Small intestine (tissue), 16 donors: ENCODE results near the gene SPEF1. TPM values are rescaled to one million over a fixed set of nuclear protein-coding genes. Genes with fewer than 3 reads are reported as not detected.
A peak's percentile ranks its signal among the peaks of the same experiment; 100 is the strongest.
"Not testable (repeated sequence)": the region's sequence is repeated elsewhere in the genome, so short reads cannot be mapped to it uniquely, and the experiment has no call there.

ENCODE experiments used
- DNase-seq, 2 donors: peaks; one replicate each; pipeline versions ENCODE4 v3.0.0 to v3.0.0-alpha.2; 2013
- FAIRE-seq: peaks from 2 replicates; lab custom pipeline; 2012; peaks lifted over from hg19 to GRCh38; lab: Jason Lieb, UNC
- H3K27ac ChIP-seq, 3 donors: one replicate each; pipeline ENCODE4 v1.5.1; 2013; ENCODE audit warnings: low read length in 2 of 3, mild to moderate bottlenecking in 2 of 3, control low read depth in 1 of 3, inconsistent platforms in 1 of 3, low read depth in 1 of 3, moderate library complexity in 1 of 3
- H3K27me3 ChIP-seq, 3 donors: one replicate each; pipeline ENCODE4 v1.6.1; 2013; ENCODE audit warnings: low read length in 3 of 3, inconsistent platforms in 1 of 3; ENCODE audit not compliant: control insufficient read depth in 3 of 3, insufficient read depth in 3 of 3
- H3K36me3 ChIP-seq, 3 donors: one replicate each; pipeline ENCODE4 v1.6.1; 2013; ENCODE audit warnings: low read length in 3 of 3, inconsistent platforms in 1 of 3, low read depth in 1 of 3, mild to moderate bottlenecking in 1 of 3, moderate library complexity in 1 of 3; ENCODE audit not compliant: control insufficient read depth in 3 of 3, insufficient read depth in 2 of 3
- H3K4me1 ChIP-seq, 3 donors: one replicate each; pipeline ENCODE4 v1.6.1; 2013; ENCODE audit warnings: low read length in 2 of 3, inconsistent platforms in 1 of 3, low read depth in 1 of 3, mild to moderate bottlenecking in 1 of 3, moderate library complexity in 1 of 3; ENCODE audit not compliant: control insufficient read depth in 3 of 3, insufficient read depth in 2 of 3
- H3K4me3 ChIP-seq, 3 donors: one replicate each; pipeline ENCODE4 v1.5.1; 2013; ENCODE audit warnings: low read length in 3 of 3, control low read depth in 1 of 3, inconsistent platforms in 1 of 3, low read depth in 1 of 3, mild to moderate bottlenecking in 1 of 3, moderate library complexity in 1 of 3
- H3K9me3 ChIP-seq, 2 donors: one replicate each; pipeline ENCODE4 v1.6.1; 2013; ENCODE audit warnings: low read depth in 1 of 2, low read length in 1 of 2; ENCODE audit not compliant: control insufficient read depth in 2 of 2, insufficient read depth in 1 of 2
- WGBS, 3 donors: extraction: QIAGEN DNeasy Blood & Tissue Kit; methylation state at CpG; one replicate each; pipeline ENCODE4 v1.1.7; 2013; 5-methylcytosine and 5-hydroxymethylcytosine counted together
- long read RNA-seq, 10 donors: transcript quantifications; one replicate each; lab custom pipeline, GENCODE V29; 2026
- polyA plus RNA-seq, 4 donors: library from polyadenylated mRNA; stranded (reverse) in 3 of 4; unstranded in 1 of 4; fragments of 200-250 nt in 3 of 4; fragments of 120-200 nt in 1 of 4; gene quantifications; one replicate each; pipeline versions ENCODE4 v1.2.1 to v1.2.3, GENCODE V29; 2013
- donor health status: healthy with polysubstance abuse.
- donor health status: control.
- donor health status: control.
- donor health status: Bipolar disorder and iron deficiency.
- donor health status: healthy.

The SPEF1 gene, protein sequence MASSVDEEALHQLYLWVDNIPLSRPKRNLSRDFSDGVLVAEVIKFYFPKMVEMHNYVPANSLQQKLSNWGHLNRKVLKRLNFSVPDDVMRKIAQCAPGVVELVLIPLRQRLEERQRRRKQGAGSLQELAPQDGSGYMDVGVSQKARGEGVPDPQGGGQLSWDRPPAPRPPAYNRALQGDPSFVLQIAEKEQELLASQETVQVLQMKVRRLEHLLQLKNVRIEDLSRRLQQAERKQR
- polyA plus RNA-seq = under 1 TPM in 2 of 4 donors, not detected in 2; 0.03 to 0.06 TPM
- long read RNA-seq, donor 1 = 0 reads
- long read RNA-seq, donor 2 = 0 reads
- long read RNA-seq, donor 3 = 0 reads
- long read RNA-seq, donor 4 = 0 reads
- long read RNA-seq, donor 5 = 0 reads
- long read RNA-seq, donor 6 = 0 reads
- long read RNA-seq, donor 7 = 0 reads
- long read RNA-seq, donor 8 = 0 reads
- long read RNA-seq, donor 9 = 0 reads
- long read RNA-seq, donor 10 = 0 reads

DNA sequence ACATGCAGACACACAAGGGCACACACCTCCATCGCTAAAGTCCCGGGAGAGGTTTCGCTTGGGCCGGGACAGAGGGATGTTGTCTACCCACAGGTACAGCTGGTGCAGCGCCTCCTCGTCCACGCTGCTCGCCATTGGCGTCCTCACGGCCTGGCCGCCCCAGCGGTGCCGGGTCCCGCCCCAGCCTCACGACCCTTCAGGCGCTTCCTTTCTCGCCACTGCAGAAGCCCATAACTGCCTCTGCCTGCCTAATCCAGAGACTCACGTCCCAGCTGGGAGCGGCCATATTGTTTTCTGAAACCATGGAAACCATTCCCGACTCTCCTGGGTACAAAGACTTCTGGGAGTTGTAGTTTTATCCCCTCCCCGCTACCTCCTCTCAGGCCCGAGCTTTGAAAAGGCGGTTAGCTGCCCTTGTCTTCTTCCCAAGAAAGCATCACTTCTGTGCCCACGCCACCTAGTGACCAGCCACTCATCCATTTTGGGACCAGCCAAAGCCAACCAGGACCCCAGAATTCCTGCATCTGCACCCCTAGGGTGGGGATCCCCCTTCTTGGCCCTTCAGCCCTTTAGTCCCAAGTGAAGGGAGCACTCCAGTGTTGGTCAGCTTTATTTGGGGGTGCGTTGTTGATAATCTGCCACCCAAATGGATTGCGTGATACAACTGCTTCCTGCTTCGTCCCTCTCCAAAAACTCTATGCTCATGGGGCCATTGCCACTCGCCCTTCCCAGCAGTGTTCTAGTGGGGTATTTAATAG, at the start of gene SPEF1:
TSS of gene SPEF1 (minus strand) at position 296 of the 758 bp plus-strand sequence. CDS start at position 135, 161 bp downstream.
- Histone ChIP-seq H3K27ac (peak within 1 kb of the TSS in 1 of 3 donors; percentile 9), H3K36me3 (peaks cover 0 to 35% (median 2%) of the 10 kb centered on the region in 3 donors), H3K4me3 (peak within 1 kb of the TSS in 2 of 3 donors; percentile 40 to 49), H3K9me3 (peaks cover 0 to 6% of the 10 kb centered on the region in 2 donors), H3K27me3 (peaks cover 0 to 32% (median 0%) of the 10 kb centered on the region in 3 donors), H3K4me1 (peaks cover 4 to 67% (median 15%) of the 10 kb centered on the region in 3 donors)
- DNase-seq = peak; percentile 90 to 92
- WGBS, 3 donors = 16 to 17% (median 16%) methylated on average over 28 of the region's 28 CpGs
- FAIRE-seq = no peak

GRCh38 chr20:3829891-3830290, 48.6 kb upstream of the SPEF1 start:
- H3K27me3 ChIP-seq, H3K4me3 ChIP-seq, DNase-seq, FAIRE-seq, H3K9me3 ChIP-seq, H3K27ac ChIP-seq, H3K4me1 ChIP-seq: not testable (repeated sequence)
- peaks cover 0 to 30% (median 0%) of the 10 kb centered on the region in 3 donors for H3K36me3 ChIP-seq
- 95 to 99% (median 97%) methylated on average over 4 to 5 of the region's 5 CpGs for WGBS, 3 donors

GRCh38 chr20:3828798-3829197, 47.5 kb upstream of the SPEF1 start:
- Histone ChIP-seq H3K36me3 (peaks cover 0 to 41% (median 7%) of the 10 kb centered on the region in 3 donors), H3K27ac (no peak overlapping the region), H3K27me3 (no peaks in the 10 kb centered on the region), H3K4me3 (no peak overlapping the region), H3K9me3 (no peaks in the 10 kb centered on the region), H3K4me1 (no peaks in the 10 kb centered on the region)
- DNase-seq (no peak), FAIRE-seq (no peak)
- 83 to 100% (median 93%) methylated on average over 3 of the region's 3 CpGs for WGBS, 3 donors

GRCh38 chr20:3826420-3826819, 45.2 kb upstream of the SPEF1 start:
- H3K36me3 ChIP-seq = peaks cover 6 to 54% (median 16%) of the 10 kb centered on the region in 3 donors
- 73 to 90% (median 78%) methylated on average over 4 of the region's 4 CpGs for WGBS, 3 donors
- H3K27ac ChIP-seq = no peak overlapping the region
- FAIRE-seq (no peak), DNase-seq (no peak)
- no peak overlapping the region for H3K4me3 ChIP-seq
- peaks cover 0 to 2% (median 0%) of the 10 kb centered on the region in 3 donors for H3K4me1 ChIP-seq
- H3K9me3 ChIP-seq = no peaks in the 10 kb centered on the region
- no peaks in the 10 kb centered on the region for H3K27me3 ChIP-seq

DNA sequence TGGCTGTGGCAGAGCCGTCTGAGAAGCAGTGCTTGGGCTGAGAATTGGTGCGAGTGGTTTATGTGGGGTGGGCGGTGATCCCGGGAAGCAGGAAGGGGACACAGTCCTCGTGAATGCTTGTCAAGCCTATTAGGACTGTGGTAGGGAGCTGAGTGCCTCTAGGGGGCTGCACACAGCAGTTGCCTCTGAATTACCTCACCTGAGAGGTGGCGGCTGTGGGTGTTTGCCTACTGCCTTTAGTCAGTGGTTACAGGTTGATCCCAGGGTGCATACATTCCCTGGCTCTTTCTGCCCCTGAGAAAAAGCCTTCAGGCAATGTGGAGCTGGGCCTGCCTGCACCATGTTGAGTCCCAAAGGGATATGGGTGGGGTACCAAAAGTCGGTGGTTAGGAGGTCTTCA, 44.3 kb upstream of the SPEF1 start:
- Histone ChIP-seq H3K27ac (no peak overlapping the region), H3K27me3 (no peaks in the 10 kb centered on the region), H3K4me3 (no peak overlapping the region), H3K9me3 (no peaks in the 10 kb centered on the region), H3K36me3 (peaks cover 6 to 54% (median 16%) of the 10 kb centered on the region in 3 donors), H3K4me1 (peaks cover 0 to 5% (median 0%) of the 10 kb centered on the region in 3 donors)
- DNase-seq (no peak), FAIRE-seq (no peak)
- 79 to 86% (median 80%) methylated on average over 7 of the region's 7 CpGs for WGBS, 3 donors

GRCh38 chr20:3823881-3824280, 42.6 kb upstream of the SPEF1 start:
- H3K4me1 ChIP-seq = peaks cover 0 to 14% (median 4%) of the 10 kb centered on the region in 3 donors
- DNase-seq (no peak), FAIRE-seq (no peak)
- no peaks in the 10 kb centered on the region for H3K27me3 ChIP-seq
- no peaks in the 10 kb centered on the region for H3K9me3 ChIP-seq
- 93 to 97% (median 96%) methylated on average over 17 to 20 of the region's 20 CpGs for WGBS, 3 donors
- H3K4me3 ChIP-seq = no peak overlapping the region
- H3K27ac ChIP-seq = no peak overlapping the region
- H3K36me3 ChIP-seq = peaks cover 6 to 54% (median 16%) of the 10 kb centered on the region in 3 donors

- DNase-seq = no peak
Observed at GRCh38 chr20:3821996-3822395, 40.7 kb upstream of the SPEF1 start.

More at GRCh38 chr20:3821996-3822395, 40.7 kb upstream of the SPEF1 start:
- peaks cover 0 to 24% (median 4%) of the 10 kb centered on the region in 3 donors for H3K4me1 ChIP-seq
- no peak overlapping the region for H3K4me3 ChIP-seq
- 94 to 96% (median 95%) methylated on average over 14 of the region's 14 CpGs for WGBS, 3 donors
- no peak overlapping the region for H3K27ac ChIP-seq
- no peak for FAIRE-seq
- H3K36me3 ChIP-seq = peaks cover 6 to 48% (median 16%) of the 10 kb centered on the region in 3 donors
- H3K9me3 ChIP-seq = no peaks in the 10 kb centered on the region
- no peaks in the 10 kb centered on the region for H3K27me3 ChIP-seq
